Activated CD4-positive, alpha-beta T cell treated with anti-CD3 and anti-CD28 coated beads, Interleukin-2, amount 10 ng/mL, durations not matched to agents 24 days and 14 days (primary cell): ENCODE results near the gene DYSF. TPM values are rescaled to one million over a fixed set of nuclear protein-coding genes. Genes with fewer than 3 reads are reported as not detected.

Experiments
- DNase-seq: peaks from one replicate; pipeline ENCODE4 v3.0.0; 2022
- H3K27ac Mint-ChIP-seq: one replicate; pipeline ENCODE4 v1.8.0; 2022; ENCODE audit warnings: mild to moderate bottlenecking, mixed read lengths
- H3K27me3 Mint-ChIP-seq: one replicate; pipeline ENCODE4 v1.8.0; 2022; ENCODE audit warnings: mixed read lengths
- H3K36me3 Mint-ChIP-seq: one replicate; pipeline ENCODE4 v1.8.0; 2022; ENCODE audit warnings: low read depth, mild to moderate bottlenecking, mixed read lengths
- H3K4me1 Mint-ChIP-seq: one replicate; pipeline ENCODE4 v1.8.0; 2021; ENCODE audit warnings: mixed read lengths
- H3K4me3 Mint-ChIP-seq: one replicate; pipeline ENCODE4 v1.8.0; 2022; ENCODE audit warnings: mild to moderate bottlenecking, moderate library complexity, mixed read lengths
- H3K9me3 Mint-ChIP-seq: one replicate; pipeline ENCODE4 v1.8.0; 2021; ENCODE audit warnings: mixed read lengths
- intact Hi-C: fragments of 100-400 bp; cut with micrococcal nuclease; formaldehyde crosslinking; loops from one replicate; pipeline ENCODE4 v1.15.1; 2023
- total RNA-seq: library from RNA; stranded (reverse); gene quantifications from 2 replicates; pipeline ENCODE4 v1.2.3, GENCODE V29; 2022

DYSF gene
- total RNA-seq, 1 donor from 2014 or later = not detected

DNA sequence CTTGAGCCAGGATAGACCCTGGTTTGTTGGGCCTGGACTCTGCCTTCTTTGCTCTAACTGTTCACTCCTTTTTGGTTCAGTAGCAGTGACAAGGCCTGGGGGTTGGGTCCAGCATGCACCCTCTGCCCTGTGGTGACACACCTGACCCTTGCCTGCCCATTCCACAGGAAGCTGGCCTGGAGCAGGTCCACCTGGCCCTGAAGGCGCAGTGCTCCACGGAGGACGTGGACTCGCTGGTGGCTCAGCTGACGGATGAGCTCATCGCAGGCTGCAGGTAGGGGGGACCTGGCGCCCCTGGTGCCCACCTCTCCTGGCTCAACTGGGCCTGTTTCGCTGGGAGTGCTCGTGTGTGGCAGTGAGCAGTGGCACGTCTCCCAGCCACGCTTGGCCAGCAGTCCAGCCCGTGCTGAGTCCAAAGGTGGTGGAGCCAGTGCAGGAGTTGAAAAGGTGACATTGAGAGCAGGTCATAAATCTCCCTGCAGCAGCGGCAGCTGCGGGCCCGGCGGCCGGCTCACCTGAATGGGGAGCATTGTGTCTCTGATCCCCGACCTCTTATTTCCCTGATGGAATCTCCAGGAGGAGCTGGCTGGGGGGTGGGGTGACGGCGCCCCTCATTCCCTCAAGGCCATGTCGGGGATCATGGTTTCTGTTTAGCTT, 102.6 kb downstream of the DYSF start:
- H3K36me3 Mint-ChIP-seq = no peaks in the 10 kb centered on the region

DNA sequence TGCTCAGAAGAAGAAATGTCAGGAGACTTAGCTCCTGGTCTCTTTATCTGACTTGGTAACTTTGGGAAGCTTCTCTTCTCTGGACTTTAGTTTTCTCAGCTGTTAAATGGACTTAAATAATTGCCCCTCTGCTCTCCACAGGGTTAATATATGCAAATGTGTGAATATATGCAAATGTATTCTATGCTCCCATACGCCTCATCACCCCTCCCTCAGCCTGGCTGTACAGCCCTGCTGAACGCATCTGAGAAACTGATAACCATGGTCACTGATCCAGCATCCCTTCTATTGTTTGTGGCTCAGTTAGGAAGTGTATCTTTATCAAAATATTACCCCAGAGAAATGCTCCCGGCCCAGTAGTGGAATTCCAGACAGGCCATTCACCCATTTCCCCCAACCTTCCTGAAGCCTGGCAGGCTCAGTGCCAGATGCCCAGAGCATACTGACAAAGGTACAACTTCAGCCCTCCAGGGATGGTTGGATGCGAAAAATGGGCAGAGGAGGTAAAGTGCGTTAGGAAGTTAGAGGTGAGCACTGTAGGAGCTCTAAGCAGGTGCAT, 103.4 kb downstream of the DYSF start:
- Mint-ChIP-seq H3K27ac (no peak overlapping the region), H3K4me1 (no peaks in the 10 kb centered on the region), H3K36me3 (no peaks in the 10 kb centered on the region), H3K9me3 (no peaks in the 10 kb centered on the region), H3K4me3 (no peak overlapping the region), H3K27me3 (no peaks in the 10 kb centered on the region)
- intact Hi-C loops = no loop called here
- no peak for DNase-seq

More for the DNA sequence above, 102.6 kb downstream of the DYSF start:
- no peak overlapping the region for H3K27ac Mint-ChIP-seq
- intact Hi-C loops = no loop called here
- no peak overlapping the region for H3K4me3 Mint-ChIP-seq
- no peaks in the 10 kb centered on the region for H3K4me1 Mint-ChIP-seq
- DNase-seq = no peak
- H3K27me3 Mint-ChIP-seq = no peaks in the 10 kb centered on the region
- H3K9me3 Mint-ChIP-seq = no peaks in the 10 kb centered on the region

DNA sequence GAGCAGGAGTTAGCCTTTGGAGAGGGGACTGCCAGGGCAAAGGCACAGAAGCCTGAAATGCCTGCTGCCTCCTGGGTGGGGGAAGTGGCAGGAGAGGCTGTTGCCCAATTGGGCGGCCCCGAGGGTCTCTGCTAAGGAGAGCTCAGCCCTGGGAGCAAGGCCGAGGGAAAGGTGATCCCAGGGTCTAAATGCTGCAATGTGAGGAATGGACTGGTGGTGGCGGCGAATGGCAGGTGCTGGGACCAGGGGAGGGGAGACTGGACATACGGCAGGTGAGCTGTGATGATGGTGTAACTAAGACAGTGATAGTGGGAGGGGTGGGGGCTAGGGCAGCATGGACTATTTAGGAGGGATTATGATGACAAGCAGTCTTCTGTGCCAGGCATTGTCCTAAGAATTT, 104.0 kb downstream of the DYSF start:
- Mint-ChIP-seq H3K4me3 (no peak overlapping the region), H3K9me3 (no peaks in the 10 kb centered on the region), H3K36me3 (no peaks in the 10 kb centered on the region), H3K4me1 (no peaks in the 10 kb centered on the region), H3K27me3 (no peaks in the 10 kb centered on the region), H3K27ac (no peak overlapping the region)
- DNase-seq = no peak
- intact Hi-C loops = no loop called here

DNA sequence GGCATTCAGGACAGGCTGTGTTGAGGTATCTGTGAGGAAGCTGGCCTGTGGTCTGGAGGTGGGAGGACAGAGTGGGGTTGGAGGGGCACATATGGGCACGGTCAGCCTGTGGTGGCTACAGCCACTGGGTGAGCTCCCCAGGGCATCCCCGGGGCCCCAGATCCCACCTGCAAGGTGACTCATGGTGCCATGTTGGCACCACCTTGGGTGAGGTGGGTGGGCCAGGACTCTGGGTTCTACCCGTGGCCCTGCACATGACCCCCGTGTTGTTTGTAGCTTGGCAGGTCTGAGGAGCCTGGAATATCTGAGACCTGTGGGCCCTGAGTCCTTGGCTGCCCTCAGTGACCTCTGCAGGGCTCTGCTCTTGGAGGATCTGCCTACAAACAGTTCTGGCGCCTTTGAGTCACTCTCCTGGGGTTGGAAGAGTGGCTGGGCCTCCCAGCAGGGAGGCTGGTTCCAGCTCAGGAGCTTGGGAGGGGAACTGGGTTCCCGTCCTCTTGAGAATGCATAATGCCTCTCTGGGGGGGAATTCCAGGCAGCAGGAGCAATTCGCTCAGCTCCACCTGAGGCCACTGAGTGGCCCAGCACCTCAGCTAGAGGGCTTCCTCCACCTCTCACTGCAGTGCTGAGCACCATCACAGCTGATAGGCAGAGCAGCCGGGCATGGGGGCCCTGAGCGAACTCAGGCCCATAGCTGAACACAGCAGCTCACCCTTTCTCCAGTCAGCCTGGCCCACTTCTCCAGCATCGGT, 105.1 kb downstream of the DYSF start:
- H3K4me1 Mint-ChIP-seq = no peaks in the 10 kb centered on the region
- intact Hi-C loops = no loop called here

DNA sequence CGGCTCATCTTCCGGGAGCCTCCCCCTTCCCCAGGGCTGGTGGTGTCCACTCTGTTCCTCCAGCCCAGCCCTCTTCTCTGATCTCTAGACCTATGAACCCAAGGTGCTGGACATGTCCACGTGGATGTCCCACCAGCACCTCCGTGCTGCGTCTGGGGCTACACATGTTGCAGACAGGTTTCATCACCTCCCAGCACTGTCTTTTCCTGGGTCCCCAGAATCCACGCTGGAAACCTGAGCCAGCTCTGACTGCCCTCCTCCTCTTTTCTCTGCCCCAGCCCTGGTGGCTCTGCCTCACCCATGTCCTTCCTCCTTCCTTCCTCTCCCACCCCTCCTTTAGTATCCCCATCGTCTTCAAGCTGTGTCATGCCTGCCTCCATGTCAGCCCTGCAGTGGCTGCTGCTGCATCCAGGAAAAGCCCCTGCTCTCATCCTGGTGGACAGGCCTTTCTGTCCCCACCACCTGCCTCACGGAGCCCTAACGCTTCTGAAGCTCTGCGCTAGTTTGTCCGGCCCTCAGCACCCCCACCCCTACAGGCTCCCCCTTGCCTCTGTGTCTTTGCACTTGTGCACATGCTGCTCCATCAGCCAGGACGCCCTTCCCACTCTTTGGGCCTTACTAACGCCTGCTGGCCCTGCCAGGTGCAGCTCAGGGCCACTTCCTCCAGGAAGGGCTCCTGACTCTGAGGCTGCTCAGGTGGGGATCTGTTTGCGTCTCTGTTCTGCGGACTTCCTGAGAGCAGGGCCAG, 105.9 kb downstream of the DYSF start:
- Mint-ChIP-seq H3K9me3 (no peaks in the 10 kb centered on the region), H3K4me3 (no peak overlapping the region), H3K36me3 (no peaks in the 10 kb centered on the region), H3K27ac (no peak overlapping the region), H3K4me1 (no peaks in the 10 kb centered on the region), H3K27me3 (no peaks in the 10 kb centered on the region)
- intact Hi-C loops = no loop called here
- DNase-seq = no peak

More for the DNA sequence above, 105.1 kb downstream of the DYSF start:
- Mint-ChIP-seq H3K27ac (no peak overlapping the region), H3K4me3 (no peak overlapping the region), H3K27me3 (no peaks in the 10 kb centered on the region), H3K9me3 (no peaks in the 10 kb centered on the region), H3K36me3 (no peaks in the 10 kb centered on the region)
- no peak for DNase-seq

DNA sequence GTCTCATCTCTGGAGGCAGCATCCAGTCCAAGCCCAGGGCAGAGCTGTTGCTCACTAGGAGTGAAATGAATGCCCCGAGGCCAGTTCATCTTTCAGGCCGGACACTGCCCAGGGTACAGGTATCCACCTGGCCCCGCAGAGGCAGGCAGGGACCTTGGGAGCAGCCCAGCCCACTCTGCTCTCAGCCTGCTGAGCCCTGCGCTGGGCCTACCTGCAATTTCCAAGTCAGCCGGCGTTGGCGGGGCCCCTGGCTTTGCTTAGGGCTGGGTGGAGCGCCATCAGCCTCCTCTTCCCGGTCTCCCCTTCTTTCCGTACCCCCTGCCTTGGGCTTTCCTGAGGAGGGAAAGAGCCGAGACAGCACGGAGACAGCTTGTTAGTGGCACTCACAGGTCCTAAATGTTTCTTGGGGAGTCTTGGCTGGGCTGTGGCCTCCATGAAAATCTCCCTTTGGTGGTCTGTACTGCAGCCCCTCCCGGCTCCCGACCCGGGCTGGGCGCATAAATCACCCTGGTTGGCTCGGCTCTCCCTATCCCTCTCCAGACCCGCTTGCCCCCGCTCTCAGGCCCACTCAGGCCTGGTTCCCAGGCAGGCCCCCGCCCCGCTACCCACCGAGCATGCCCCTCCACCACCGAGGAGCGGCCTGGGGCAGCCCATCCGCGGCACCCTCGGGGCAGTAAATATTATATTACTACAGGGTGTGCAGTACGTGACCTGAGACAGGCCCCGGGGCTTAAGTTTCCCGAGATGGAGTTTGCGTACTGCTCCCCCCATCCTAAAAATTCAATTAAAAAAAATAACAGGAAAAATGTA, 106.7 kb downstream of the DYSF start:
- Mint-ChIP-seq H3K27ac (no peak overlapping the region), H3K4me3 (no peak overlapping the region), H3K36me3 (no peaks in the 10 kb centered on the region), H3K4me1 (no peaks in the 10 kb centered on the region), H3K27me3 (no peaks in the 10 kb centered on the region), H3K9me3 (no peaks in the 10 kb centered on the region)
- intact Hi-C loops = no loop called here
- no peak for DNase-seq

DNA sequence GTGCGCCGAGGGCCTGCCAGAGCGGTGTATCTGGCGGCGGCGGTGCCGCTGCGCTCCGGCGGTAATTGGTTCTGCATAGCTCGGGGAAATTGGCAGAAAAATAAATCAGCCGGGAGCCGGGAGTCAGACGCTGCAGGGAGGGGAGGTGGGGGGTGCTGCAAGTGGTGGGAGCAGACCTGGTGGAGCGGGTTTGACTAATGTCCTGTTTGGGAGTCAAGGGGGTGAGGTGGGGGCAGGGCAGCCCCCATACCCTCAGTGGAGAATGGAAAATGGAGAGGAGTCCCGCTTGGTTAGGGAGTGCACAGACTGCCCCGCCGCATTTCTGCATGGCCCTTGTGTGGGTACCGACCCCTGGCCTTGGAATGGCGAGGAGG, 107.3 kb downstream of the DYSF start:
- DNase-seq = no peak
- intact Hi-C loops = no loop called here
- H3K36me3 Mint-ChIP-seq = no peaks in the 10 kb centered on the region
- H3K27ac Mint-ChIP-seq = no peak overlapping the region
- H3K4me3 Mint-ChIP-seq = no peak overlapping the region
- H3K9me3 Mint-ChIP-seq = no peaks in the 10 kb centered on the region
- H3K27me3 Mint-ChIP-seq = no peaks in the 10 kb centered on the region
- no peaks in the 10 kb centered on the region for H3K4me1 Mint-ChIP-seq

DNA sequence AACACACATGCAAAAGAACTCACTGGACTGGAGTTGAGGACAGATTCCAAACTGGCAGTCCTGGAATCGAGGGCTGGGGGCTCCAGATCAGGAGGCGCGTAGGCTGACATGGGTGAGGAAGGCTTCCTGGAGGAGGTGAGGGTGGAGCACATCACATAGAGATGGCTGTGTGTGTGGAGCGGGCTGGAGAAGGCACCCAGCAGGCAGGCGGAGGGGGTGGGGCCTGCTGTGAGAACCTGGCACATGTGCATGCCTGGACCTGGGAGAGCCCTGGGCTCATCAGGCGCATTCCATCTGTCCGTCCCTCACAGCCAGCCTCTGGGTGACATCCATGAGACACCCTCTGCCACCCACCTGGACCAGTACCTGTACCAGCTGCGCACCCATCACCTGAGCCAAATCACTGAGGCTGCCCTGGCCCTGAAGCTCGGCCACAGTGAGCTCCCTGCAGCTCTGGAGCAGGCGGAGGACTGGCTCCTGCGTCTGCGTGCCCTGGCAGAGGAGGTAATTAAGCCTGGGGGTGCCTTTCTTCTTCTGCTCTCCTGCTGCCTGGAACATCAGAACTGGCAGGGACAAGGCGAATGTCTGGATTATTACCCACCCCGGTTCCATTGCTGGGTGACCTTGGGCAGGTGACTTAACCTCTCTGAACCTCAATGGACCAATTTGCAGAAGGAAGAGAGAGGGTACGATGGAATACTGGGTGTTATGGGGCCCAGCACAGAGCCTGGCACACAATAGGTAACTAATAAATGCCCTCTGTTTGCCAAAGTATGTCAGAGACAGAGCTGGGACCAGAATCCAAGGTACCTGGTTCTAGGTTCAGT, 108.3 kb downstream of the DYSF start:
- Mint-ChIP-seq H3K9me3 (no peaks in the 10 kb centered on the region), H3K4me1 (no peaks in the 10 kb centered on the region)
- DNase-seq = no peak

DNA sequence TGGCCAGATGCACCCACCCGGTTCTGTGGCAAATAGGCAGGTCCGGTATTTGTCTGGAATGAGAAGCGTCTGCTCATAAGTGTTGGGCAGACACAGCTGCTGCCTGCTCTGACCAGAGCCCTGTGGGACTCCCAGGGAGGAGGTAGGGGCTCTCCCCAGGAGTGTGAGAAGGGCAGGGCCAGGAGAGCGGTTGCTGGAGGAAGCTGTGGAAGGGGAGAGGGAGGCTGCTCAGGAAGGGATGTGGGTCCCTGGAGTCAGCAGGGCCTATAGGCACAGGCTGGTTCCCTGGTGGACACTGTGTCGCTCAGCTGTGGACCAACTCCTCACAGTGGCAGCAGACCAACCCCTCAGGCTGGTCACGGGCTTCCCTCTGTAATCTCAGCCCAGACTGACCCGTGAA, 109.2 kb downstream of the DYSF start:
- H3K27ac Mint-ChIP-seq = no peak overlapping the region

More for the DNA sequence above, 108.3 kb downstream of the DYSF start:
- no peaks in the 10 kb centered on the region for H3K27me3 Mint-ChIP-seq
- H3K4me3 Mint-ChIP-seq = no peak overlapping the region
- H3K36me3 Mint-ChIP-seq = no peaks in the 10 kb centered on the region
- H3K27ac Mint-ChIP-seq = no peak overlapping the region
- intact Hi-C loops = no loop called here

DNA sequence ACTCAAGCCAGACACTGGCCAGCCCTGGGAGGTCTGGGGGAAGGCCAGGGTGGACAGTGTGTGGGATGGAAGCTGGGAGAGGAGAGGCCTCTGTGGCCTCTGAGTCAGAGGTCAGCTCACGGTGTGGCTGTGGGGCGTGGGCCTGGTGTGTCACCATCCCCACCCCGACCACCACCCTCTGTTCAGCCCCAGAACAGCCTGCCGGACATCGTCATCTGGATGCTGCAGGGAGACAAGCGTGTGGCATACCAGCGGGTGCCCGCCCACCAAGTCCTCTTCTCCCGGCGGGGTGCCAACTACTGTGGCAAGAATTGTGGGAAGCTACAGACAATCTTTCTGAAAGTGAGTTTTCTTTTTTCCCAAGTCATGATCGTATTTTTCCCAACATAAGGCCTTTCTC, 110.5 kb downstream of the DYSF start:
- no peaks in the 10 kb centered on the region for H3K27me3 Mint-ChIP-seq
- intact Hi-C loops = no loop called here
- H3K36me3 Mint-ChIP-seq = no peaks in the 10 kb centered on the region
- no peaks in the 10 kb centered on the region for H3K4me1 Mint-ChIP-seq
- H3K27ac Mint-ChIP-seq = no peak overlapping the region
- no peak overlapping the region for H3K4me3 Mint-ChIP-seq
- H3K9me3 Mint-ChIP-seq = no peaks in the 10 kb centered on the region
- DNase-seq = no peak

More for the DNA sequence above, 109.2 kb downstream of the DYSF start:
- Mint-ChIP-seq H3K4me1 (no peaks in the 10 kb centered on the region), H3K4me3 (no peak overlapping the region), H3K9me3 (no peaks in the 10 kb centered on the region), H3K27me3 (no peaks in the 10 kb centered on the region), H3K36me3 (no peaks in the 10 kb centered on the region)
- intact Hi-C loops = no loop called here
- DNase-seq = no peak

DNA sequence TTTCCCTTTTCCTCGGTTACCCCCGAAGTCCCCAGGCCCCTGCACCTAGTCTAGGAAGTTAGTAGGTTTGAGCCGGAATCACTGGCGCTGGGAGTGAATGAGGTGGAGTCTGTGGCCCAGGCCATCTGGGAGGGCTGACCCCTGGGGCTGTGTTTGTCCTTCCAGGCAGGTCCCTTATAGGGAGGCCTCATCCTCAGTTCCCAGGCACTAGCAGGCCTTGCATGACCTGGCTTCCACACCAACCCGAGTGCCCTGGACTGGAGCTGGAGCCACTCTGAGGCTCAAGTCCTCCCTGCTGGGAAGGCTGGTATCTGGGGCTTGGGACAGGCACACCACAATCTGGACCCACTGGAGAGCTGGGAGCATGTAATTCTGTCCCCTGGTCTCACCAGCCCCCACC, 111.0 kb downstream of the DYSF start:
- H3K4me1 Mint-ChIP-seq = no peaks in the 10 kb centered on the region
- H3K27ac Mint-ChIP-seq = no peak overlapping the region
- no peaks in the 10 kb centered on the region for H3K36me3 Mint-ChIP-seq
- DNase-seq = no peak
- intact Hi-C loops = no loop called here
- H3K9me3 Mint-ChIP-seq = no peaks in the 10 kb centered on the region
- H3K27me3 Mint-ChIP-seq = no peaks in the 10 kb centered on the region
- H3K4me3 Mint-ChIP-seq = no peak overlapping the region

DNA sequence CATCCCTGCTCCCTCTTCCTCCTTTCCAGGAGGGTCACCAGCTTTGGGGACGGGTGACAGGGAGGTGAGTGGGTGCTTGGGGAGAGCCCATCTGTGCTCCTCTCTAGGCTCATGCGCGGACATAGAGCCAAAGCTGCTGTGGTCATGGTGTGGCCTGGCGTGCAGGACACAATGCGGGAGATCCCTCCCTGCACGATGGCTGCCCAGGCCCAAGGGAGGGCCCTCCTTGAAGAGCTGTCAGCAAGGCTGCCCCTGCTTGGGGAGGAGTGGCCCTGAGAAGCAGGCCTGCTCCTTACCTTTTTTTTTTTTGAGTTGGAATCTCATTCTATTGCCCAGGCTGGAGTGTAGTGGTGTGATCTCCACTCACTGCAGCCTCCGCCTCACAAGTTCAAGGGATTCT, 111.4 kb downstream of the DYSF start:
- Mint-ChIP-seq H3K27ac (no peak overlapping the region), H3K4me3 (no peak overlapping the region), H3K27me3 (no peaks in the 10 kb centered on the region), H3K9me3 (no peaks in the 10 kb centered on the region), H3K4me1 (no peaks in the 10 kb centered on the region), H3K36me3 (no peaks in the 10 kb centered on the region)
- no peak for DNase-seq
- intact Hi-C loops = no loop called here

DNA sequence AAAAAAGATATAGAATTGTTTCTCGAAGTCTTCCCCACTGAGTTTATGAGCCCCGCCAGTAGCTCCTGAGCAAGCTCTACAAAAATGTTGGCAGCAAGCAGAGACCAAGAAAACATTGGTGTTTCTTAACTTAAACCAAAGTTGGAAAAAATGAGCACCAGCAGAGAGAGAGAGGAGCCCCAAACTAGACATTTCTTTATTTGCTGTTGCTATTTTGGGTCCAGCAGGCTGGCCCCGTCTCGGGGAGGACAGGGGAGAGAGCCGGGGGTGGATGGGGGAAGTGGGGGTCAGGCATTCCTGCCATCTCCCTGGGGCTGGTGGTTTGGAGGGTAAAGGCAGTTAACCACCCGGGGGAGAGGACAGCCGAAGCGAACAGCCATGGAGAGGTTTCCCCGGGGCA, 113.0 kb downstream of the DYSF start:
- H3K27me3 Mint-ChIP-seq = no peaks in the 10 kb centered on the region
- intact Hi-C loops = no loop called here
- no peaks in the 10 kb centered on the region for H3K4me1 Mint-ChIP-seq
- no peak for DNase-seq
- no peak overlapping the region for H3K4me3 Mint-ChIP-seq
- H3K9me3 Mint-ChIP-seq = no peaks in the 10 kb centered on the region
- H3K27ac Mint-ChIP-seq = no peak overlapping the region
- no peaks in the 10 kb centered on the region for H3K36me3 Mint-ChIP-seq
